Measurements from ENCODE around the gene CRYBG1. TPM values are rescaled to one million over a fixed set of nuclear protein-coding genes. Genes with fewer than 3 reads are reported as not detected.

CRYBG1 gene
- total and polyA plus RNA-seq, 8 donors = 2.3 to 9.2 (median 4.3) TPM

- Histone ChIP-seq H3K27me3 (no peaks in the 10 kb centered on the region), H3K27ac (no peak overlapping the region), H3K9me3 (no peaks in the 10 kb centered on the region), H3K36me3 (no peaks in the 10 kb centered on the region), H3K4me1 (no peaks in the 10 kb centered on the region), H3K4me3 (no peak overlapping the region)
- DNase-seq = no peak
- intact Hi-C loops (cut with DNase I) = no loop called here
- no peak for TF ChIP-seq CTCF (IDR thresholded peaks at IDR 0.05)
- no peak for ATAC-seq
- FAIRE-seq = no peak
Measured at GRCh38 chr6:106461084-106461483, 100.6 kb downstream of the CRYBG1 start.

- Histone ChIP-seq H3K36me3 (no peaks in the 10 kb centered on the region), H3K27ac (no peak overlapping the region), H3K4me1 (no peaks in the 10 kb centered on the region), H3K27me3 (no peaks in the 10 kb centered on the region), H3K4me3 (no peak overlapping the region), H3K9me3 (no peaks in the 10 kb centered on the region)
- ATAC-seq = no peak
- no peak for FAIRE-seq
- no peak for TF ChIP-seq CTCF (IDR thresholded peaks at IDR 0.05)
- intact Hi-C loops (cut with DNase I) = no loop called here
- no peak for DNase-seq
- WGBS, 2 donors = 87 to 97% methylated on average over 2 of the region's 2 CpGs
Measured at GRCh38 chr6:106462923-106463557, 102.5 kb downstream of the CRYBG1 start.

- 82 to 83% methylated on average over 2 of the region's 2 CpGs for WGBS, 2 donors
- H3K4me1 ChIP-seq = no peaks in the 10 kb centered on the region
- H3K27ac ChIP-seq = no peak overlapping the region
- no peak for FAIRE-seq
- no peak overlapping the region for H3K4me3 ChIP-seq
- DNase-seq = no peak
- intact Hi-C loops (cut with DNase I) = no loop called here
- no peaks in the 10 kb centered on the region for H3K36me3 ChIP-seq
- H3K9me3 ChIP-seq = no peaks in the 10 kb centered on the region
- ATAC-seq = no peak
- no peak for TF ChIP-seq CTCF (IDR thresholded peaks at IDR 0.05)
- no peaks in the 10 kb centered on the region for H3K27me3 ChIP-seq
Measured at GRCh38 chr6:106466211-106466610, 105.7 kb downstream of the CRYBG1 start.

- Histone ChIP-seq H3K4me3 (no peak overlapping the region), H3K27me3 (no peaks in the 10 kb centered on the region), H3K4me1 (no peaks in the 10 kb centered on the region), H3K27ac (no peak overlapping the region), H3K36me3 (no peaks in the 10 kb centered on the region), H3K9me3 (no peaks in the 10 kb centered on the region)
- intact Hi-C loops (cut with DNase I) = no loop called here
- TF ChIP-seq CTCF (IDR thresholded peaks at IDR 0.05) = no peak
- WGBS, 2 donors = 84 to 88% methylated on average over 2 of the region's 2 CpGs
- DNase-seq = no peak
- ATAC-seq = no peak
- no peak for FAIRE-seq
Measured at GRCh38 chr6:106468935-106469334, 108.4 kb downstream of the CRYBG1 start.

GRCh38 chr6:106469882-106470281 is 109.4 kb downstream of the CRYBG1 start:
- no peaks in the 10 kb centered on the region for H3K4me1 ChIP-seq
- 77 to 87% methylated on average over 4 of the region's 4 CpGs for WGBS, 2 donors
- no peak overlapping the region for H3K4me3 ChIP-seq
- intact Hi-C loops (cut with DNase I) = no loop called here
- H3K36me3 ChIP-seq = no peaks in the 10 kb centered on the region
- ATAC-seq (no peak), DNase-seq (no peak), FAIRE-seq (no peak)
- no peaks in the 10 kb centered on the region for H3K27me3 ChIP-seq
- TF ChIP-seq CTCF (IDR thresholded peaks at IDR 0.05) = no peak
- no peaks in the 10 kb centered on the region for H3K9me3 ChIP-seq
- H3K27ac ChIP-seq = no peak overlapping the region

Measured in pancreas (tissue), 10 donors.